NK-92 (cell line): ENCODE measurements around the gene THAP10.
"Not testable (repeated sequence)": the region's sequence is repeated elsewhere in the genome, so short reads cannot be mapped to it uniquely, and the experiment has no call there.

ENCODE experiments used
- DNase-seq: peaks from one replicate; lab custom pipeline; 2025; ENCODE audit not compliant: unreplicated experiment; lab: John Stamatoyannopoulos, UW

The THAP10 gene

GRCh38 chr15:70879401-70879800 lies 12.8 kb downstream of the THAP10 start:
- DNase-seq = no peak

GRCh38 chr15:70876683-70877082 lies 15.6 kb downstream of the THAP10 start:
- DNase-seq = no peak

GRCh38 chr15:70876011-70876410 lies 16.2 kb downstream of the THAP10 start:
- DNase-seq = no peak

- DNase-seq = no peak
Observed at GRCh38 chr15:70875001-70875782, 17.0 kb downstream of the THAP10 start.

- DNase-seq = no peak
Observed at GRCh38 chr15:70873232-70874054, 18.8 kb downstream of the THAP10 start.

DNA sequence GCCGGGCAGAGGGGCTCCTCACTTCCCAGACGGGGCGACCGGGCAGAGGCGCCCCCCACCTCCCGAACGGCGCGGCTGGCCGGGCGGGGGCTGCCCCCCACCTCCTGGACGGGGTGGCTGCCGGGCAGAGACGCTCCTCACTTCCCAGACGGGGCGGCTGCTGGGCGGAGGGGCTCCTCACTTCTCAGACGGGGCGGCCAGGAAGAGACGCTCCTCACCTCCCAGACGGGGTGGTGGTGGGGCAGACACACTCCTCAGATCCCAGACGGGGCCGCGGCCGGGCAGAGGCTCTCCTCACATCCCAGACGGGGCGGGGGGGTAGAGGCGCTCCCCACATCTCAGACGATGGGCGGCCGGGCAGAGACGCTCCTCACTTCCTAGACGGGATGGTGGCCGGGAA lies 20.7 kb downstream of the THAP10 start:
- not testable (repeated sequence) for DNase-seq

DNA sequence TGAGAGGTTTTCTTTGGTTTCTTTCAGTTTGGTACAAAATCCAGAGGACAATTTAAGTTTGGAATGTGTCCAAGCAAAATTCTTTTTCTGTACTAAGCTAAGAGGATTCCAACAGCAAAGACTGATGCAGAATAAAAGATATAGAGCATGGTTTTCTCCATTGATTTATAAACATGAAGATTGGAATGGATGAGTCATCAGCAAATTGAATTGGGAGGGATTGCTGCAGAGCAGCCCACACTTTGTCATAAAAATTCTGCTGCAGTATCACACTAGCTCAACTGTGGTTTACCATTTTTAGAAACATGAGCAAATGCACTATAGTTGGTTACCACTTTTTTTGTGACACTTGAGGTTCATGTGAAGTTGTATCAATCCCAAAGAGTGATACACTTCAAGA lies 22.2 kb downstream of the THAP10 start:
- no peak for DNase-seq

GRCh38 chr15:70869346-70869745 lies 22.9 kb downstream of the THAP10 start:
- no peak for DNase-seq

DNA sequence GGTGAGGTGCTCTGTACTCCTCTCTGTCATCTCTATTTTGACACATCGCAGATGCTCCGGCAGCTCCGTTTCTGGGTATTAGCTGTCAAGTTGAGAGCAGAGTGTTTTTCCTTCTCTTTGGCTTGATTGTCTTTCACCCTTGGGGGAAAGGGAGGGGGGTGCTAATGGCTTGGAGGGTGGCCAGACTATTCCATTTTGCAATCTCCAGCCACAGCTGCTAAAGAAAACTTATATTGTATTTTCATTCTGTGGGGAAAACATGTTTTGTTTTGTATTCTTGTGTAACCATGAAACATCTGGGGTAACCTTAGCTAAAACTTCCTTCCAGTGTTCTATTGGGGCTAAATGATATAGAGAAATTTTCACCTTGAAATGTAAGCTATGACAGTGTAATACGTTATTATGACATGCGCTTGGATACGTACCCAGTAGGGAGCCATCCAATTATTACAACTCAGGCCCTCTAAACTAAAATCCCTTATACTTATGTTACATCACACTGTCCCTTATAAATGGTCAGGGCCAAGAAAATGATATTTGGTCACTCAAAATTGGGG lies 24.2 kb downstream of the THAP10 start:
- DNase-seq = no peak

DNA sequence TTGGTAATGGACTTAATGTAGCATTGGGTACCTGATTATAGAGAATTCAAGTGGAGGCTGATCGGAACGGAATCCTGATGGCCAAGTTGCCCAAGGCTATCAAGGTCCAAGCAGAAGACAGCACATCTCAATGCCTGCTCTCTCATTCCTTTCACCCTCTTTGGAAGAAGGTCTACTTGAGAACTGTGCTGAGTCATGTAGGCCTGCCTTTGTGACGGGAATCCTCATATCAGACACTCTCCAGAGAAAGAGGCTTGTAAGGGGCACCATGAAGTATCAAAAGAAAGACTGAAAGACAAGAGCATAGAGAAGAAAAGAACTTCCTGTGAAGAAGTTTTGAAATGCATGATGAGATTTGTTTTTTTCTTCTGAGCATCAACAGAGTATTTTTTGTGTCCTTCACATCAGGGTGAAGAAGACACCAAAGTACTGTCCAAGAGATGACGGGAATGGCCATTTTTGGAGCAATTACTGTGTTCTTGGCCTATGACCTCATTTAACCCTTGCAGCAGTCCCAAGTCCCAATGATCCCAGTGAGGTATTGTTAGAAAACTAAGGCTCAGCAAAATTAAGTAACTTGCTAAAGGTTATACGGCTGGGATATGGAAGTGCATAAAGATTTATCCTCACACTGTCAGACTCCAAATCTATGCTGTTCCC lies 25.1 kb downstream of the THAP10 start:
- no peak for DNase-seq

- DNase-seq = no peak
Observed at GRCh38 chr15:70863450-70864218, 28.6 kb downstream of the THAP10 start.

GRCh38 chr15:70859998-70860397 lies 32.2 kb downstream of the THAP10 start:
- no peak for DNase-seq

DNA sequence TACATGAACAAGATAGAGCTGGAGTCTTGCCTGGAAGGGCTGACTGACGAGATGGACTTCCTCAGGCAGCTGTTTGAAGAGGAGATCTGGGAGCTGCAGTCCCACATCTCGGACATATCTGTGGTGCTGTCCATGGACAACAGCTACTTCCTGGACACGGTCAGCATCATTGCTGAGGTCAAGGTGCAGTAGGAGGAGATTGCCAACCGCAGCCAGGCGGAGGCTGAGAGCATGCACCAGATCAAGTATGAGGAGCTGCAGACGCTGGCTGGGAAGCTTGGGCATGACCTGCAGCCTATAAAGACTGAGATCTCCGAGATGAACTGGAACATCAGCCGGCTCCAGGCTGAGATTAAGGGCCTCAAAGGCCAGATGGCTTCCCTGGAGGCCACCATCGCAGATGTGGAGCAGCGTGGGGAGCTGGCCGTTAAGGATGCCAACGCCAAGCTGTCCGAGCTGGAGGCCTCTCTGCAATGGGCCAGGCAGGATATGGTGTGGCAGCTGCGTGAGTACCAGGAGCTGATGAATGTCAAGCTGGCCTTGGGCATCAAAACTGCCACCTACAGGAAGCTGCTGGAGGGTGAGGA lies 32.8 kb downstream of the THAP10 start:
- no peak for DNase-seq

GRCh38 chr15:70858614-70859321 lies 33.5 kb downstream of the THAP10 start:
- DNase-seq = not testable (repeated sequence)

GRCh38 chr15:70857562-70858285 lies 34.5 kb downstream of the THAP10 start:
- DNase-seq = no peak

DNA sequence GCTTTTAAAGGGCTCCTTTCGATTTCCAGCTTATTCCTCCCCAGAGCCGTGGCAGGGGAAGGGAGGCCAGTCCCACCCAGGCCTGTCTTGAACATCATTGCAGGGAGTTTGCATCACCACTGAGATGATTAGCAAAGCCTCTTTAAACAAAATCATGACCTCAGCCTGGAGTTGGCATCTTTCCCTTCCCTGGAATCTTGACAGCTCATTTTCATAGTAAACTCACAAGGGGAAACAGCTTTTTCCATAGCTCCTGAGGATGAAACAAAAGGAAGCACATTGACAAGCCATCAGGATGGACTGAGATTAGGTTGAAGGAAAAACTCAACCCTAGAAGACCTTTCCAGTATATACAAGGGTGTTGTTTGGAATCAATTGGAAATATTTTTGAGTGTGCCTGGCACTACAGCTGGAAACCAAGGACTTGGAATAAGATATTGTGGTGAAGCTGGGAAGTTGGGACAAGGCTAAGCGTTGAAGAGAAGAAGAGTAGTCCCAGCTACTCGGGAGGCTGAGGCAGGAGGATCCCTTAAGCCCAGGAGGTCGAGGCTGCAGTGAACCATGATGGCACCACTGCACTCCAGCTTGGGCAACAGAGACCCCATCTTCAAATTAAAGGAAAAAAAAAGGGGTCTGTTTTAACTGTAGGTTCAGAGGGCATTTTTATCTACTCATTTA lies 35.2 kb downstream of the THAP10 start:
- DNase-seq = no peak

GRCh38 chr15:70856177-70856883 lies 35.9 kb downstream of the THAP10 start:
- DNase-seq = no peak

DNA sequence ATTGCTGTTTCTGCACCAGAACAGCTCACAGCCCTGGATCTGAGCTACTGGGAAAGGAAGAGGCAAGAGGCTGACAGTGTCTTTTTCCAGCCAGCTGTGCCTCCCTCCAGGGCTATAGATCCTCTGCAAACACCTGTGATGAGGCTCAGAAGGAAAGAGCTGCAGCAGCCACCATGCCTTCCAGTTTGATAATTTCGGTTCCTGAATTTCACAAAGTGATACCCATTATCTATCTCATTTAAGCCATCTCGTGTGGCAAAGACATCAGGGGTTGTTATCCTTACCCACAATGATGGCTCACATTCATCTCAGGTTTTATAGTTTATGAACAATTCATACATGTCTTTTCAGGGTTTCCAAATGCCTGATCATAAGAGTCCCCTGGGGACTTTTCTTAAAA lies 36.5 kb downstream of the THAP10 start:
- DNase-seq = no peak
